Stimulated activated CD4-positive, alpha-beta T cell treated with anti-CD3 and anti-CD28 coated beads, Interleukin-2, amount 100 ng/mL, for 24 hours (primary cell): Measurements from ENCODE around the gene SLC25A26.
"Not testable (repeated sequence)": the region's sequence is repeated elsewhere in the genome, so short reads cannot be mapped to it uniquely, and the experiment has no call there.

Source experiments
- DNase-seq, 2 donors: peaks; one replicate each; pipeline ENCODE4 v3.0.0-alpha.2; 2020

The SLC25A26 gene

DNA sequence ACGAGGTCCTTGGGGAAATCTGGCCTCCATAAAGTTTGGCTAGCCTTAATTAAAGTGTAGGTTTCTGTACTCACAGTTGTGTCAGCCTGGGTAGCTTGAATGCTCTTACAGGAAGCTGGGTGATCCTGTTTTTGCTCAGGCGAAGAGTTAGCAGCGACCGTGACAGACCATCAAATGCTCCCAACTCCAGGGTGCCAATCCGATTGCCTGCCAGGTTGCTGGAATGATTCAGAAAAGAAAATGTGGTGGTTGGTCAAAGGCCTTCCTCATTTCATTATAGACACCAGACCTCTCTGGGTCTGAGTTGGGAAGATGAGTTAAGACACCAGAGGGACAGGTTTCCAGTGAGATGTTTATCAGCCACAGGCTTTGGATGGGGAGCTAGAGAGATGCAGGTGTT is 194.0 kb downstream of the SLC25A26 start:
- DNase-seq = no peak

DNA sequence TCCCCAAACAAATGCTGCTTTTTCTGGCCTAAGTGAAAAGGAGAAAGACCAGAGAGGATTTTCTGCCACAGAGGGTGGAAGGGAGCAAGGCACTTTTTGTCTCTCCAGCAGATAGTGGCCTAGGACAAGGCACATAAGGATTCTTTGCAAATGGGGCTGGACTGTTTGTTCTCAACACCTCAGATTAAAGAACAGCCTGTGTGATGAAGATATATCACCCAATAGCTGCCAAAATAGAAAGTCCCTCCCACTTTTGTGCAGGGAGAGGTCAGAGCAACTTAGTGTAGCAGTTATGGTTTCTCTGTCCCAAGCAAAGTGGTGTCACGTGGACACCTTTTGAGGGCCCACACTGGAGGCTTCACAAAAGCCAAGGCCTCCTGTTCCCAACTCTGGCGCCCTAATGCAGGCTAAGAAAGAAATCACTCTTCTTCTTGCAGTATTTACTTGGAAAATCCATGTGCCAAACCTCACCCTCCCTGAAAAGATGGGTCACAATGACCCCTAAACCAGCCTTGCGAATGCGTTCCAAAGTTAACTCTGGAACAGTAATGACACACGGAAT is 195.1 kb downstream of the SLC25A26 start:
- DNase-seq = no peak

DNA sequence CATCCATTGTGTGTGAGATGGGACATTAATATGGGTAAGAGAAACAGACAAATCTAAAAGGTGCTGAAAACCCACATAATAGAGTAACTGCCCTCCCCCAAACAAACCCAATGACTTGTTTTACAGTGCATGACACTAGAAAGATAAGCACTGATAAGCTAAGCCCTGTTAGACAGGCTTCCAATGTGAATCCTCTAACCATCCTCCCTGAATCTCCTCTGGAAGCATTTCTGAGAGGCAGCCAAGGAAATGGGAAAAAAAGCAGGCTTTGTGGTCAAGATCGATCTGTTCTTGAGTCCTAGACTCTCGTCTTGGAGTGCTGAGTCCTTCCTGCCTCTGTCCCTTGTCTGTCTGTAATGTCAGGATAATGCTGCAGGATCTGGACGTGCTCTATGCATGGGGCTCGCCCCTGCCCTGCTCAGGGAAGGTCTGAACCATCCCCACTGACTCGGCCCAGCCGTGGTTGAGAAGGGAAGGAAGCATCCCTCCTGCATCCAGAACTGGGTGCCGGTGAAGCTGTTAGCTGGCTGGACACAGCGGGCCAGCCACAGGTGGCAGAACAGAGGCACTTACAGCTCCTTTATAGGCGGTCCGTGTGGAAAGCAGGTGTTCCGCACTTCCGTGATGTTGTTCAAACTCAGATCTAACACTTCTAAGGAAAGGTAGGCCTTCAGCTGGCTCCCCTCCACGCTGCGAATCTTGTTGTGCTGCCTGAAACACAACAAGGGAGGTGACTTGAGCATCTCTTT is 195.9 kb downstream of the SLC25A26 start:
- no peak for DNase-seq

DNA sequence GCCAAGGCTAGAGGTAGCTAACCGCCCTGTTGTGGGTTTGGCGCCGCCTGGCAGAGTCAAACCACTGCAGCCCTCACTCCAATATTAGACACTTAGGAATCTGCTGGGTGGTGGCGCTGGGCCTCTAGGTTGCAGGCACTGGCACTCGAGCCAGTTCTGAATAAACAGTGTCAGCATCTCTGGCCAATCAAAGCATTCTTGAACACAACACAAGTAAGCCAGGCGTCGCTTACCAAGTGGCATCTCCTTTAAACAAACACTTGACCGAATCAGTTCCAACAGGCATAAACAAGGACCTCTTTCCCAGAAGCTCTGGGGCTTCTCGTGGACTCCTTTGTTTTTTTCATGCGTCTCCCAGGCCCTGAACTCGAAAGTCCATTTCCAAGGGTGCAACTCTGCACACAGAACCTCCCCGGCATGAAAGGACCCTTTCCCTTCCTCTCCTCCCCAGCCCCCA is 197.7 kb downstream of the SLC25A26 start:
- no peak for DNase-seq

DNA sequence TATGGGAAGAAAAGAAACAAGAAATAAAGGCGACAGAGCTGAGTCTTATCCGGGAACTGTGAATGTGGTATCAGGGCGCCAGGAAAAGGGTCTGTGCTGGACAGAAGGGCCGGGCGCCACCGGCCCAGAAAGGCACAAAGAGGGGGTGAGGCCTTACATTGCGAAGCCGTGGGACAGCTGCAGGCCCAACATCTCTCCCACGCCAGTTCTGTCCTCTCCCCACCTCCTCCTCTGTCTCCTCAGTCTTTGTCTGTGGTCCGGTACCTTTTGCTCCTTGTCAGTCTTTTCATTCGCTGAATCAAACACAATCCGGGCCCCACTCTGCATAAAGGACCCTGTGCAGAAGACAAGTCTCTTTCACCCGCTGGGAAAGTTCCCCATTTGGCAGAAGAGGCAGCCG is 198.2 kb downstream of the SLC25A26 start:
- no peak for DNase-seq

DNA sequence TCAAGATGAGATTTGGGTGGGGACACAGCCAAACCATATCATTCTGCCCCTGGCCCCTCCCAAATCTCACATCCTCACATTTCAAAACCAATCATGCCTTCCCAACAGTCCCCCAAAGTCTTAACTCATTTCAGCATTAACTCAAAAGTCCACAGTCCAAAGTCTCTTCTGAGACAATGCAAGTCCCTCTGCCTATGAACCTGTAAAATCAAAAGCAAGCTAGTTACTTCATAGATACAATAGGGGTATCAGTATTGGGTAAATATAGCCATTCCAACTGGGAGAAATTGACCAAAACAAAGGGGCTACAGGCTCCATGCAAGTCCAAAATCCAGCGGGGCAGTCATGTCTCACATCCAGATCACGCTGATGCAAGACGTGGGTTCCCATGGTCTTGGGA is 200.3 kb downstream of the SLC25A26 start:
- not testable (repeated sequence) for DNase-seq

DNA sequence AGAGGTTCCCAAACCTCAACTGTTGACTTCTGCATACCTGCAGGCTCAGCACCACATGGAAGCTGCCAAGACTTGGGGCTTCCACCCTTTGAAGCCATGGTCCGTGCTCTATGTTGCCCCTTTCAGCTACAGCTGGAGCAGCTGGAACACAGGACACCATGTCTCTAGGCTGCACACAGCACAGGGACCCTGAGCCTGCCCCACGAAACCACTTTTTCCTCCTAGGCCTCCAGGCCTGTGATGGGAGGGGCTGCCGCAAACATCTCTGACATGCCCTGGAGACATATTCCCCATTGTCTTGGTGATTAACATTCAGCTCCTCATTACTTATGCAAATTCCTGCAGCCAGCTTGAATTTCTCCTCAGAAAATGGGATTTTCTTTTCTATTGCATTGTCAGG is 201.1 kb downstream of the SLC25A26 start:
- not testable (repeated sequence) for DNase-seq

DNA sequence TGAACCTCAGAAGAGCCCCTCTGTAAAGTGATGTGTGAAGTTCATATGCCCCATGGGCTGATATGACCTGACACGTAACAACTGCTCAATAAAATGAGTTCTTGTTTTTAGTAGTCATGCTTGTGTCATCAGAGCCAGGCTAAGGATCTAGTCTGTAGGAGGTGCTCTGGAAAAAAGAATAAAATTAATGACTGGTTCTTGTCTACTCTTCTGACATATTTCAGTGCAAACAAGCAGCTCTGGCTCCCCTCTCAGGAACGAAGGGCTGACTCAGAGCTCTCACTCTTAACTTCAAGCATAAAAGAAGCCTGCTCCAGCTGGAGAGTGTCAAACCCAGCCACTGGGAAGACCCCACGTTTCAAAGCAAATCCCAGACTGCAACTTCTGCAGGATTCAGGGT is 203.0 kb downstream of the SLC25A26 start:
- no peak for DNase-seq

DNA sequence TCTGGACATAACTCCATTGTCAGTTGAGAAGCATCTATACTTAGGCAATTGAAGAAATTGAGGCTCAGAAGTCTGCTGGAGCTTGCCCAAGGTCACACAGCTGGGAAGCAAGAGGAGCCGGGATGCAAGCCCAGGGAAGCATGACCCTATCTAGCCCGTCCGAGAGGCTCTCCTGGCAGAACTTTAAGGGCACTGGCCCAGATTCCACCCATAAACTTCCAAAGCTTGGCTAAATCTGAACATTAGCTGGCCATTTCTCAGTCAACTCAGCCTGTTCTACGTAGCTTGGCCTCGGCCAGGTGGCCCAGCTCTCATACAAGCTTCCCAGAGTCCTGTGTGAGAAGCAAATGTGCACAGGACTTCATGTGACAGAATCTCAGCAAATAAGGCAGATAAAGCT is 204.2 kb downstream of the SLC25A26 start:
- DNase-seq = no peak

DNA sequence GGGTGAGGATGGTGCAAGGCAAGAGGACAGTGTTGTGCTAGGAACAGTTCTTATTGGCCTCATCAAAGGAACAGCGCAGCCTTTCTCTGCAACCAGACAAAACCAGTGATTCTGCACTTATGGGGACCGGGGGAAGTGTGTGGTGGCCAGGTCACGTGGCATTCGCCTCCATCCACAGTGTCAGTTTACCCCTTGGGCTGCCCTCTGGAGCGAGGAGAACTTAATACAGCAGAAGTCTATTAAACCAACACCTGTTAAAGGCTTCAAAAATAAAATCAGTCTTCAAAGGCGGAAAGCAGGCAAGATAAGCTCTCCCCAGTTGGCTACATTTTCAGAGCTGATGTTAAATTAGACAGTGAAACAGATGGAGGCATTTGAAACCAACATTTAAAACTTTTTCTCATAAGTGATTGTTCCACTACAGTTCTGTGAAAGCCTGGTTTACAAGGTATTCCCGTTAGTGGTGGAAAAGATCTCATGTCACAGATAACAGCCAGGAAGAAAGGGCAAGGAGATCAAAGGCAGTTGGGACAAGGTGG is 204.8 kb downstream of the SLC25A26 start:
- DNase-seq = no peak

DNA sequence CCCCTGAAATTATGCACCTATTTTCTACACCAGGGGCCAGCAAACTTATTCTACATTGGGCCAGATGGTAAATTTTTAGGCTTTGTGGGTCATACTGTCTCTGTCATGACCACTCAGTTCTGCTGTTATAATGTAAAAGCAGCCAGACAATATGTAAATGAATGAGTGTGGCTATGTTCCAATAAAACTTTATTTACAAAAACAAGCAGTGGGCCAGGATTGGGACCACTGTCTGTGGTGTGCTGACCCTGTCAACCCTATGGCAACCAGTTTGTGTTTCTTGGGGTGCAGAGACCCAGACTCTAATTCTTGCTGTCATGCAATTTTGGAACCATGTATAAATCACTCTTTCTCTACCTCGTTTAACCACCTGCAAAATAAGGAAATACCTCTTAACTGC is 205.3 kb downstream of the SLC25A26 start:
- DNase-seq = no peak

DNA sequence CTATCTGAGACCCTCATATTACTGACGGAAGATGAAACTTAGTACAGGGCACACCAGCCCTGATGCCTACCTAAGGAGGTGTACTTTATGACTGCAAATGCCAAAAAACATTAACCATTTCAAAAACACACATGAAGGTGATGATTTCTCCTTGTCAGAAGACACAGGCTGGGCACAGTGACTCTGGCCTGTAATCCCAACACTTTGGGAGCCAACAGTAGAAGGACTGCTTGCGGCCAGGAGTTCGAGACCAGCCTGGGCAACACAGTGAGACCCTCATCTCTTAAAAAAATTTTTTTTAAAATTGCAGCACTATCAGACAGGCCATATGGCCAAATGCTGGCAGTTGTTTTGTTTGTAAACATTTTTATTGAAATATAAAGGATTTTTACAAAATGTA is 206.6 kb downstream of the SLC25A26 start:
- DNase-seq = no peak

DNA sequence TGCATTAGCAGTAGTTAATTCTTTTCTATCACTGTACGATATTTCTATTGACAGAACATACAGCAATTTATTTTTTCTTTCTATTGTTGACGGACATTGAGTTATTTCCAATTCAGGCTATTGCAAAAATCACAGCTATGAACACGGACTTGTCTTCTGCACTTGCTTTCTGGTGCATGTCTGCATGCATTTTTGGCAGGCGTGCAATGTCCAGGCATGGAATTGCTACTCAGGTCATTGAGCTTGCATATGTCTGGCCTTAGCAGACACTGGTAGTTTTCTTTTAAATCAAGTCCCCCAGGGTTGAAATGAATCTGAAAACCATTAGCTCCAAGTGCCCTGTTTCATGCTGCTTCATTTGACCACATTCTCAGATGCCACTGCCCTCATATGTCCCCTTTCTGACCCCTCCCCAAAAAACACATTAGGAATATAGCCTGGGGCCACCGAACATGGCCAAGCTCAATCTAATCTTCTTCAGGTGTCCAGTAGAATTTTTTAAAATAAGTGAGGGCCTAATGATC is 207.2 kb downstream of the SLC25A26 start:
- no peak for DNase-seq
